Loucy (cell line): Measurements from ENCODE around the gene FGF14.

Experiments
- H2AFZ ChIP-seq: fragments of 200-600 bp; sonication (generic); 2 replicates; pipeline ENCODE4 v1.6.0; 2016; ENCODE audit warnings: antibody characterized with exemption, mild to moderate bottlenecking, low read length, moderate library complexity
- H3F3A ChIP-seq: fragments of 200-600 bp; 2 replicates; pipeline ENCODE4 v1.6.0; 2016; ENCODE audit warnings: antibody characterized with exemption, low read depth, mild to moderate bottlenecking
- H3K27me3 ChIP-seq: fragments of 200-600 bp; sonication (generic); 2 replicates; pipeline ENCODE4 v1.6.1; 2014; ENCODE audit warnings: low read length, mild to moderate bottlenecking; ENCODE audit not compliant: insufficient read depth, poor library complexity, severe bottlenecking
- H3K36me3 ChIP-seq: fragments of 200-600 bp; sonication (generic); 2 replicates; pipeline ENCODE4 v1.6.1; 2016; ENCODE audit warnings: low read length; ENCODE audit not compliant: insufficient read depth
- H3K4me1 ChIP-seq: fragments of 200-600 bp; sonication (generic); 2 replicates; pipeline ENCODE4 v1.5.1; 2014; ENCODE audit warnings: low read length, mild to moderate bottlenecking; ENCODE audit not compliant: insufficient read depth, poor library complexity, severe bottlenecking
- H3K4me2 ChIP-seq: fragments of 200-600 bp; sonication (generic); 2 replicates; pipeline ENCODE4 v1.6.0; 2014; ENCODE audit warnings: antibody characterized with exemption, low read length, low read depth, mild to moderate bottlenecking; ENCODE audit not compliant: poor library complexity, severe bottlenecking
- H3K4me3 ChIP-seq: fragments of 200-600 bp; sonication (generic); 2 replicates; pipeline ENCODE4 v1.5.1; 2014; ENCODE audit warnings: low read length, mild to moderate bottlenecking, mixed read lengths; ENCODE audit not compliant: poor library complexity, severe bottlenecking
- H3K79me2 ChIP-seq: fragments of 200-600 bp; sonication (generic); 2 replicates; pipeline ENCODE4 v1.6.1; 2014; ENCODE audit warnings: low read length; ENCODE audit not compliant: insufficient read depth
- H3K9ac ChIP-seq: fragments of 200-600 bp; sonication (generic); 2 replicates; pipeline ENCODE4 v1.6.0; 2014; ENCODE audit warnings: mild to moderate bottlenecking, low read depth, low read length, moderate library complexity; ENCODE audit not compliant: poor library complexity, severe bottlenecking
- H3K9me2 ChIP-seq: fragments of 200-600 bp; sonication (generic); replicated peaks from 2 replicates; pipeline ENCODE4 v1.6.1; 2016; ENCODE audit warnings: low read depth, low read length, mixed read lengths
- H3K9me3 ChIP-seq: fragments of 200-600 bp; sonication (generic); 2 replicates; pipeline ENCODE4 v1.6.1; 2014; ENCODE audit warnings: mild to moderate bottlenecking, antibody characterized with exemption, low read length, low read depth; ENCODE audit not compliant: insufficient read depth
- H4K20me1 ChIP-seq: fragments of 200-600 bp; sonication (generic); 2 replicates; pipeline ENCODE4 v1.6.0; 2014; ENCODE audit warnings: antibody characterized with exemption, low read length, mild to moderate bottlenecking; ENCODE audit not compliant: insufficient read depth, poor library complexity, severe bottlenecking
- EZH2phosphoT487 ChIP-seq: fragments of 200-600 bp; IDR thresholded peaks from 2 replicates; pipeline ENCODE4 v1.6.1; 2018; ENCODE audit warnings: antibody characterized with exemption, mild to moderate bottlenecking, moderate library complexity, borderline replicate concordance
- TF ChIP-seq, protein P1 (sequence below): fragments of 200-600 bp; sonication (generic); conservative IDR thresholded peaks from 2 replicates; pipeline ENCODE4 v1.5.1; 2014; ENCODE audit warnings: mild to moderate bottlenecking, antibody characterized with exemption, low read length

The FGF14 gene

DNA sequence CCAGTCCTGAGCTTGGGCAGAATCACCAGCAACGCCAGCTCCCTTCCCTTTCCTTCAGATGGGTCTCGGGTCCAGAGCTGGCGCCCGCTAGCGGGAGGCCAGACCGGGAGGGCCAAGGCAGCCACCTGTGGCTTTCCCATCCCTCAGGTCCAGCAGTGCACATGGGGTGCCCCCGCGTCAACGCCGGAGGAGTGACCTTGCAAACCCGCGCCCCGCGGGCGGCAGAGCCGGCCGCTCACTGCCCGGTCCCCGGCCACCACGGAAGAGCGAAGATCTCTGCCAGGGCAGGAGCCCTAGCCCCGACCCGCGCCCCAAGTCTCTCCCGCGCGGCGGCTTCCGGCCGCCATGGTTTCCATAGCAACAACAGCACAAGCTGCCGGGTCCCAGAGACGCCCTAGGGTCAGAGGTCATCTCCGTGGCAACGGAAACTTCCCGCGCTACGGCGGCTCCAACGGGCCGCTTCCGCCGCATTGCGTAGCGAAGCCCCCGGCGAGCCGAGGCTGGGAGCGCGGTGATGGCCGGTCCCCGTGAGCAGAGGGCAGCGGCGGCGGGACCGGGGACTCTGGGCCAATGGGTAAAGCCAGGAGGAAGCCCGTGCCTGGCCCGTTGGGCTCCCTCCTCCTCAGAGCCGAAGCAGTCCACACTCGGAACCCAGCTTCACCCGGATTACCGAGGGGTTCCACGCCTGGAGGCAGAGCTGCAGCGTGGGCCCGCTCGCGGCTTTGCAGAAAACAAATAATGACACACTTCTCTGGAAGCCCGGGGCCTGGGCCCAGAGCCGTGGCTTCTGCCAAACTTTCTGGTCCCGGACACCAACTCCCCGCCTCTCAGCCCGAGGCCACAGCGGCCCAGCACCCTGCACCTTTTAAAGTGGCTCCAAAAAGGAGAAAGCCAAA lies 7.4 kb downstream of the FGF14 start:
- no peaks in the 10 kb centered on the region for H3K27me3 ChIP-seq
- TF ChIP-seq, protein P1, sequence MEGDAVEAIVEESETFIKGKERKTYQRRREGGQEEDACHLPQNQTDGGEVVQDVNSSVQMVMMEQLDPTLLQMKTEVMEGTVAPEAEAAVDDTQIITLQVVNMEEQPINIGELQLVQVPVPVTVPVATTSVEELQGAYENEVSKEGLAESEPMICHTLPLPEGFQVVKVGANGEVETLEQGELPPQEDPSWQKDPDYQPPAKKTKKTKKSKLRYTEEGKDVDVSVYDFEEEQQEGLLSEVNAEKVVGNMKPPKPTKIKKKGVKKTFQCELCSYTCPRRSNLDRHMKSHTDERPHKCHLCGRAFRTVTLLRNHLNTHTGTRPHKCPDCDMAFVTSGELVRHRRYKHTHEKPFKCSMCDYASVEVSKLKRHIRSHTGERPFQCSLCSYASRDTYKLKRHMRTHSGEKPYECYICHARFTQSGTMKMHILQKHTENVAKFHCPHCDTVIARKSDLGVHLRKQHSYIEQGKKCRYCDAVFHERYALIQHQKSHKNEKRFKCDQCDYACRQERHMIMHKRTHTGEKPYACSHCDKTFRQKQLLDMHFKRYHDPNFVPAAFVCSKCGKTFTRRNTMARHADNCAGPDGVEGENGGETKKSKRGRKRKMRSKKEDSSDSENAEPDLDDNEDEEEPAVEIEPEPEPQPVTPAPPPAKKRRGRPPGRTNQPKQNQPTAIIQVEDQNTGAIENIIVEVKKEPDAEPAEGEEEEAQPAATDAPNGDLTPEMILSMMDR: no peak
- no peak for TF ChIP-seq EZH2phosphoT487
- no peaks in the 10 kb centered on the region for H3K79me2 ChIP-seq
- no peak overlapping the region for H2AFZ ChIP-seq
- H3K9me3 ChIP-seq: no peaks in the 10 kb centered on the region
- H3F3A ChIP-seq: no peaks in the 10 kb centered on the region
- no peaks in the 10 kb centered on the region for H3K4me1 ChIP-seq
- no peak overlapping the region for H3K4me2 ChIP-seq
- no peaks in the 10 kb centered on the region for H3K36me3 ChIP-seq
- no peak overlapping the region for H3K9ac ChIP-seq
- no peaks in the 10 kb centered on the region for H3K9me2 ChIP-seq
- H3K4me3 ChIP-seq: no peak overlapping the region
- no peaks in the 10 kb centered on the region for H4K20me1 ChIP-seq

DNA sequence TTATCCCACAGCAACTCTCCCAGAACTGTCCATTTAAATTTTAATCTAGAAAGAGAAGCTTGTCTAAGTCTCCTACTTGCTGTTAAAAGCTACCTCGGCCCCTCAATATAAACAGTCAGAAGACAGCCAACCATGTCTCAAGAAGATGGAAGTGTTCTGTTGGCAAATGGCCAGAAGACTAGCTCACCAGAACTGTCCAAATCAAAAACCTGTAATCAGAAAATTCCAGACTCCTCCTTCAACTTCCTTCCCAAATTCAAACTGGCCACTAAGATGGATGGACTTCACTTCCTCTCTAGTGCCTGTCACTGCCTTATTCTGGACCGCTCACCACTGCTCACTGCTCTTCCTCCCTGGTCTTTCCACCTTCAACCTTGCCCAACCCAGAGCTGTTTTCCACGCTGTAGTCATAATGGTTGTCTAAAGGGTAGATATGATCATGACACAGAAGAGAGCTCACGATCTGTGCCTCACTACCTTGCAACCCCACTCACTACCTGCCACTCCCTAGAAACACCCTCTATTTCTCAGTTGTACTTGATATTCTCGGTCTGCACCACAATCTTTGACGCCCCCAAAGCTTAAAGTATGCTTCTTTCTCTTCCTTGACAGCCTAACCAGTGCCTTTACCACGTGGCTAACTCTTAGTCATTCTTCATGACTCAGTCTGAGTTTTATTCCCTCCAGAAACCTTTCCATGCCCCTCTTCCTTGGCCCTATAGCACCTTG lies 9.2 kb downstream of the FGF14 start:
- no peak overlapping the region for H3K4me3 ChIP-seq
- no peaks in the 10 kb centered on the region for H3K27me3 ChIP-seq
- no peaks in the 10 kb centered on the region for H3K36me3 ChIP-seq
- no peak overlapping the region for H3K4me2 ChIP-seq
- no peaks in the 10 kb centered on the region for H3K79me2 ChIP-seq
- H4K20me1 ChIP-seq: no peaks in the 10 kb centered on the region
- H3K9ac ChIP-seq: no peak overlapping the region
- no peaks in the 10 kb centered on the region for H3K4me1 ChIP-seq
- no peak overlapping the region for H2AFZ ChIP-seq
- TF ChIP-seq EZH2phosphoT487: no peak
- TF ChIP-seq, protein P1: no peak
- H3K9me2 ChIP-seq: no peaks in the 10 kb centered on the region
- H3F3A ChIP-seq: no peaks in the 10 kb centered on the region
- H3K9me3 ChIP-seq: no peaks in the 10 kb centered on the region

DNA sequence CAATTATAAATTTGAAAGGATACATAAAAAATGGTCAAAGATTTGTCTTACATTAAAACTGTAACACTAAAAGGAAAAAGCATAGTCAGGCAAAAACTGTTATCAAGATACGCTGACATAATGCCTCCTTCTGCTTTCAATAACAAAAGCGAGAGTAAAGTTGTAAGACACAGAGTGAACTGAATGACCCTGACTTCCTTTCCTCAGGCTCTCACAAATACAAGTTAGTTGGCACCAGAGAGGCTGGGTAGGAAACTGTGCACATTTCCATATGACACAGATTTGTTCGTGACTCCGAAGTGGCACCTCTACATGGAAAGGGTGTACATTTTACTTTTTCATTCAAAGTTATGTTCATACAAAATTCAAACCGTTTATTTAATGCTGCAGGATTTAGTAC lies 15.4 kb downstream of the FGF14 start:
- Histone ChIP-seq H3K4me3 (no peak overlapping the region), H3K9me2 (no peaks in the 10 kb centered on the region), H3K79me2 (no peaks in the 10 kb centered on the region), H2AFZ (no peak overlapping the region), H3K4me1 (no peaks in the 10 kb centered on the region), H4K20me1 (no peaks in the 10 kb centered on the region), H3K4me2 (no peak overlapping the region), H3K27me3 (no peaks in the 10 kb centered on the region), H3K9me3 (no peaks in the 10 kb centered on the region), H3F3A (no peaks in the 10 kb centered on the region), H3K9ac (no peak overlapping the region), H3K36me3 (no peaks in the 10 kb centered on the region)
- TF ChIP-seq, protein P1: no peak
- TF ChIP-seq EZH2phosphoT487: no peak
